Lower lobe of right lung (tissue), 2 donors: ENCODE data around the gene MED25. TPM values are rescaled to one million over a fixed set of nuclear protein-coding genes. Genes with fewer than 3 reads are reported as not detected.

ENCODE experiments used
- ATAC-seq, 2 donors: fragments of 200-7000 bp; cut with Tn5 transposase; one replicate each; pipeline ENCODE4 v1.9.1; 2020 to 2022; ENCODE audit warnings: mild to moderate bottlenecking in 2 of 2, moderate library complexity in 2 of 2
- DNase-seq: peaks from one replicate; pipeline ENCODE4 v3.0.0-alpha.2; 2020
- H3K27ac ChIP-seq: fragments of 200-600 bp; one replicate; pipeline ENCODE4 v1.8.0; 2022
- H3K27me3 ChIP-seq: fragments of 200-600 bp; one replicate; pipeline ENCODE4 v1.8.0; 2022; ENCODE audit warnings: low read depth
- H3K36me3 ChIP-seq: fragments of 200-600 bp; one replicate; pipeline ENCODE4 v1.8.0; 2022; ENCODE audit warnings: mild to moderate bottlenecking
- H3K4me1 ChIP-seq: fragments of 200-600 bp; one replicate; pipeline ENCODE4 v1.8.0; 2022
- H3K4me3 ChIP-seq: fragments of 200-600 bp; one replicate; pipeline ENCODE4 v1.8.0; 2022; ENCODE audit warnings: mild to moderate bottlenecking
- H3K9me3 ChIP-seq: fragments of 200-600 bp; one replicate; pipeline ENCODE4 v1.8.0; 2022
- intact Hi-C: fragments of 100-400 bp; cut with DNase I; formaldehyde crosslinking; loops from one replicate; pipeline ENCODE4 v1.11.0; 2022
- total RNA-seq: library from RNA; stranded (reverse); fragmentation: NEBNext Ultra II Directional; extraction: Animal tissue kit (Norgen Biotek cat#: 25700); gene quantifications from one replicate; pipeline ENCODE4 v1.2.1, GENCODE V29; 2021
- TF ChIP-seq, protein P1 (sequence below): fragments of 200-600 bp; IDR thresholded peaks from one replicate; pipeline ENCODE4 v1.8.0; 2022; ENCODE audit warnings: antibody characterized with exemption, mild to moderate bottlenecking
- donor health status: DM: no; HTN: yes; CAD: no; lungs with severe emphysema.

MED25 gene
- total RNA-seq, 1 donor from 2014 or later = 65.8 TPM

DNA sequence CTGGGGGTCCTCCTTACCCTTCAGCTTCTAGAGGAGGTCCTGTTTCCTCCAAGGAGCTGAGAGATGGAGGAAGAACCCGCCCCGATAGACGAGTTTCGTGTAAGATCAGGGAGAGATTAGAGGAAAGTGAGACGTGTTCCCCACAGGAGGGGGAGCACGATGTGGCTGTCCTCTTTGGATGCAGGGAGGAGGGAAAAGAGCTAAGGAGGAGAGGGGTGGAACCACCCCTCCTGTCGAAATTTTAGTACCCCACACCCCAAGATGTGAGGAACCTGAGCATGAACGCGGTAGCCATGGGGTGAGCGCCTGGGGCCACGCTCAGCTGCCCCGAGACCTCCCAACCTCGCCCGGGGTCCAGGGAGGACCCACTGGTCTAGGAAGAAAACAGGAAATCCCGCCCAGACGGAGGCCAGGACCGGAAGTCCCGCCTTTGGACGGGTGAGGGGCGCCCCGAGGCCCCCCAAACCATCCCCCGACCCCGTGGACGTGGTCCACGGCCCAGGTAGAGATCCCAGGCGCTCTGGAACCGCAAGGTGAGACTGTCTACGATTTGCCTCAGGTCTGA is 57.9 kb downstream of the MED25 start:
- H3K4me3 ChIP-seq = peak overlapping the region; percentile 89
- no peaks in the 10 kb centered on the region for H3K27me3 ChIP-seq
- TF ChIP-seq, protein P1, sequence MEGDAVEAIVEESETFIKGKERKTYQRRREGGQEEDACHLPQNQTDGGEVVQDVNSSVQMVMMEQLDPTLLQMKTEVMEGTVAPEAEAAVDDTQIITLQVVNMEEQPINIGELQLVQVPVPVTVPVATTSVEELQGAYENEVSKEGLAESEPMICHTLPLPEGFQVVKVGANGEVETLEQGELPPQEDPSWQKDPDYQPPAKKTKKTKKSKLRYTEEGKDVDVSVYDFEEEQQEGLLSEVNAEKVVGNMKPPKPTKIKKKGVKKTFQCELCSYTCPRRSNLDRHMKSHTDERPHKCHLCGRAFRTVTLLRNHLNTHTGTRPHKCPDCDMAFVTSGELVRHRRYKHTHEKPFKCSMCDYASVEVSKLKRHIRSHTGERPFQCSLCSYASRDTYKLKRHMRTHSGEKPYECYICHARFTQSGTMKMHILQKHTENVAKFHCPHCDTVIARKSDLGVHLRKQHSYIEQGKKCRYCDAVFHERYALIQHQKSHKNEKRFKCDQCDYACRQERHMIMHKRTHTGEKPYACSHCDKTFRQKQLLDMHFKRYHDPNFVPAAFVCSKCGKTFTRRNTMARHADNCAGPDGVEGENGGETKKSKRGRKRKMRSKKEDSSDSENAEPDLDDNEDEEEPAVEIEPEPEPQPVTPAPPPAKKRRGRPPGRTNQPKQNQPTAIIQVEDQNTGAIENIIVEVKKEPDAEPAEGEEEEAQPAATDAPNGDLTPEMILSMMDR = no peak
- DNase-seq (peak; percentile 75), ATAC-seq (peak; percentile 2 to 23)
- H3K9me3 ChIP-seq = no peaks in the 10 kb centered on the region
- intact Hi-C loops = no loop called here
- peaks cover 26% of the 10 kb centered on the region for H3K4me1 ChIP-seq
- peaks cover 33% of the 10 kb centered on the region for H3K36me3 ChIP-seq
- H3K27ac ChIP-seq = peak overlapping the region; percentile 99

DNA sequence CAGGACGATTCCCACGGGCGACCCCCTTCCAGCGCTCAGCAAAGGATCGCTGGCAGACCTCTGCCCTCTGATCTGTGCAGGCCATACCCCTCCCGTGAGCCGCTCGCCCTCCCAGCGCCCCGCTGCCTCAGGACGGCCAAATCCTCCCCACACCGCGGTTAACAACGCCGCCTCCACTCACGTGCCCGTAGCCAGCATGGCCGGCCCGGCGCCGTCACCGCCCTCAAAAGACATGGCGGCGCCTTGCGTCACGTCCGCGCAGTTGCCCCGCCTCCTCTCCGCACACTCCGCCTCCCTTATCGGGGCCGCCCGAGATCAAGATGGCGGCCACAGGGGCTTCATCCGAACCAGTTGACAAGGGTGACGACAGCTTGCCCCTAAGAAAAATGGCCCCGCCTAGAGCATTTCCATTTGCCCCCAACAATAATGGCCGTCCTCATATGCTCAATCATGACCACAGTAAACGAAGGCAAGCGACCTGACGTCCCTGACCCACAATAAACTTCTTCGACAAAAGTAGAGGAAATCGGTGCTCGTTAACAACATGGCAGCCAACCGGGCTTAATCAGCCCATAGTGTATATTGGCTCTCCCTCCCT is 58.4 kb downstream of the MED25 start:
- Histone ChIP-seq H3K27me3 (no peaks in the 10 kb centered on the region), H3K36me3 (peaks cover 33% of the 10 kb centered on the region), H3K27ac (peak overlapping the region; percentile 99), H3K4me3 (peak overlapping the region; percentile 89), H3K9me3 (no peaks in the 10 kb centered on the region), H3K4me1 (peaks cover 26% of the 10 kb centered on the region)
- intact Hi-C loops = no loop called here
- DNase-seq (peak; percentile 98), ATAC-seq (peak; percentile 85 to 87)
- TF ChIP-seq, protein P1 = no peak

DNA sequence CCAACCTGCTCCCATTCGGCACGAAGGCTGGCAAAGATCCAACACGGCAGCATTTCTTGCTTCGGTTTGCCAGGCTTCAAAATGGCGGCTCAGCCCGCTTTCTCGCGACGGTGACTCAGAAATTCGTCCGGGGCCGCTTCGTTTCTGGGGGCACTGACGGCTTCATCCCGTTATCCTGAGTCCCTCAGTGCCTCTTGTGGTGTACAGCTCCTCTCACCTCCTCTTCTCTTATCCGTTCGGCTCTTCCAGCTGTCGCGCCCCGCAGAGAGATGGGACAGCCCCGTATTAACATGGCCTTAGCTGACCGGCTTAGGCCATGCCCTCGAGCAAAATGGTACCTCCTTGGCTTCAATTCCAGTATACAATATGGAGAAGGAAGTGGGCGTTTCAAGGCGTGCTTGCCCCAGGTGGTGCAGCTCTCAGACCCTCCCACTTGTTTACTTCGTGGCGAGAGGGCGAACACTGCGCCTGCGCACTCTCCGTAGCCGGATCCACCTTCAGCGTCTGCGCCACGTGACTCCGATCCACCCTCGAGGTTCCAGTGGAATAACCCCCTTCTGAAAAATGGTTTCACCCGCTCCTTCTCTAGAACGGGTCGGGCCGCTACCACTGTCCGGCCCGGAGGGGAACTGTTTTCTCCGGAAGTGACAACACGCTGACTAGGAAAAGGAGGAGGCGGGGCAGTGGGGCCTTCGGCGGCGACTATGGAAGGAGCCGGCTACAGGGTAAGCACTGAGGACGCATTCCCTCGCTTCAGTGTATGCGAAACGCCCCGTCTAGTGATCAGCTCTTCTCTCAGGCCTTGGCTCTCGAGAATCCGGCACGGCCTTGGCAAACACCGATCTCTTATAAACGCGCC is 59.2 kb downstream of the MED25 start, which contains the start of the genes AKT1S1 and TBC1D17:
Gene AKT1S1, minus strand, starts transcription at position 336 of the 859 bp plus-strand sequence. CDS start 4,060 bp downstream, outside the sequence.
Gene TBC1D17, plus strand, starts transcription at position 683 of the 859 bp plus-strand sequence. Its CDS starts 22 bp downstream, at position 705.
- TF ChIP-seq, protein P1 = no peak
- Histone ChIP-seq H3K27me3 (no peaks in the 10 kb centered on the region), H3K4me3 (peak within 1 kb of the TSS; percentile 89), H3K4me1 (peaks cover 26% of the 10 kb centered on the region), H3K36me3 (peaks cover 39% of the 10 kb centered on the region), H3K27ac (peak within 1 kb of the TSS; percentile 99), H3K9me3 (no peaks in the 10 kb centered on the region)
- intact Hi-C loops = no loop called here
- DNase-seq = peak; percentile 99
- peak; percentile 90 to 91 for ATAC-seq

DNA sequence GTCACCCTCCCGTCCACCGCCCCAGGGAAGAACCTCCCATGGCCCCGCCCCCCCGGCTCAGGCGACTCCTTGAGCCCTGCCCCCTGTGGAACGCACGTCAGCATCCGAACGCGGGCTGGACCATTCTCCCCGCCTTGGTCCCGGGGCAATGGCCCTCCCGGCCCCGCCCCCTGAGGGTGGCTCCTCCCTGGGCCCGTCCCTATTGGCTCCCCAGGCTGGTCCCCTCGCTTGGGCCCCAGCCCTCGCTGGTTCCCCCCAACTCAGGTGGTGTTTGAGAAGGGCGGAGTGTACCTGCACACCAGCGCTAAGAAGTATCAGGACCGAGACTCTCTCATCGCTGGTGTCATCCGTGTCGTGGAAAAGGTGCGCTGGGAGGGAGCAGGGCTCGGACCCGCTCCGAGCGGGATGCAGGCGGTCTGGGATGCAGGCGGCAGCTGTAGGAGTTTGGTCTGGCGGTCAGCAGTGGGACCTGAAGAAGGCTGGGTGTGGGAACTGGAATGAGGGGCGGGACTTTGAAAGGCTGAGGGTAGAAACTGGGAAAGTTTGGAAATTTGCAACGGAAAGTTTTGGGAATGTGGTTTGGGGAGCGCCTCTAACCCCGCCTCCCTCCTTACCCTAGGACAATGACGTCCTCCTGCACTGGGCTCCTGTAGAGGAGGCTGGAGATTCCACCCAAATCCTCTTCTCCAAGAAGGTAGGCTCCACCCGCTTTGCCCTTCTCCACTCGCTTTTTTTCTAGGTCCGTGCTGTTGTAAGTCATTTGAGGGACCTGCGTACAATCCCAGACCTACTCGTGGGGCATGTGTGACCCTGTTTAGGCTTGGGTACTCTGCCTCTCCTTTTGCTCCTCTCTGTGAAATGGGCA is 60.0 kb downstream of the MED25 start:
- H3K27me3 ChIP-seq = no peaks in the 10 kb centered on the region
- no peaks in the 10 kb centered on the region for H3K9me3 ChIP-seq
- DNase-seq (peak; percentile 99), ATAC-seq (peak; percentile 82 to 87)
- TF ChIP-seq, protein P1 = no peak
- peak overlapping the region; percentile 89 for H3K4me3 ChIP-seq
- H3K4me1 ChIP-seq = peaks cover 26% of the 10 kb centered on the region
- intact Hi-C loops = no loop called here
- peaks cover 48% of the 10 kb centered on the region for H3K36me3 ChIP-seq
- H3K27ac ChIP-seq = peak overlapping the region; percentile 99

DNA sequence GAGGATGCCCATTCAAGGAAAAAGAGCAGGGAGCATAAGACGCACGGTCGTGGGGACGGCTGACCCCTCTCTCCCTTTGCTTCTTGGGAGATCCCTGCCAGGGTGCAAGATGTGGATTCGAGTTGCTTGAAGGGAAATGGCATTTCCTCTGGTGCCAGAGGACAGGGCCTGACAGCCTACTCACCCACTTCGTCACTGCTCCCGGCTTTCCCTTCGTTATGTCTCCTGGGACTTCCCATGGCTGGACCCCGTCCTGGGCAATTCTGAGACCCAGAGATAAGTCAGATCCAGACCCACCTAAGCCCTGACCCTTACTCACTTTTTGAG is 60.6 kb downstream of the MED25 start:
- peaks cover 26% of the 10 kb centered on the region for H3K4me1 ChIP-seq
- H3K9me3 ChIP-seq = no peaks in the 10 kb centered on the region
- no peaks in the 10 kb centered on the region for H3K27me3 ChIP-seq
- peak overlapping the region; percentile 89 for H3K4me3 ChIP-seq
- ATAC-seq (no peak), DNase-seq (no peak)
- intact Hi-C loops = no loop called here
- H3K36me3 ChIP-seq = peaks cover 54% of the 10 kb centered on the region
- peak overlapping the region; percentile 99 for H3K27ac ChIP-seq
- TF ChIP-seq, protein P1 = no peak
